ENCODE data around the gene BBX.
"Not testable (repeated sequence)": the region's sequence is repeated elsewhere in the genome, so short reads cannot be mapped to it uniquely, and the experiment has no call there.

Gene BBX

GRCh38 chr3:107689355-107689754 is 166.6 kb downstream of the BBX start:
- no peak for DNase-seq

- DNase-seq = peak; percentile 33 to 55
Observed at GRCh38 chr3:107690522-107691138, 167.9 kb downstream of the BBX start.

GRCh38 chr3:107691984-107692383 is 169.2 kb downstream of the BBX start:
- not testable (repeated sequence) for DNase-seq

- DNase-seq = not testable (repeated sequence)
Observed at GRCh38 chr3:107697348-107697747, 174.6 kb downstream of the BBX start.

- not testable (repeated sequence) for DNase-seq
Observed at GRCh38 chr3:107697855-107698254, 175.1 kb downstream of the BBX start.

- DNase-seq = no peak
Observed at GRCh38 chr3:107699682-107700081, 176.9 kb downstream of the BBX start.

- DNase-seq = no peak
Observed at GRCh38 chr3:107701299-107701698, 178.5 kb downstream of the BBX start.

GRCh38 chr3:107704477-107704876 is 181.7 kb downstream of the BBX start:
- DNase-seq = no peak

- no peak for DNase-seq
Observed at GRCh38 chr3:107705046-107705445, 182.3 kb downstream of the BBX start.

GRCh38 chr3:107710851-107711250 is 188.1 kb downstream of the BBX start:
- no peak for DNase-seq

- no peak for DNase-seq
Observed at GRCh38 chr3:107716734-107717133, 194.0 kb downstream of the BBX start.

- no peak for DNase-seq
Observed at GRCh38 chr3:107718547-107718946, 195.8 kb downstream of the BBX start.

GRCh38 chr3:107727102-107727501 is 204.3 kb downstream of the BBX start:
- DNase-seq = no peak

- DNase-seq = no peak
Observed at GRCh38 chr3:107729686-107730085, 206.9 kb downstream of the BBX start.

- no peak for DNase-seq
Observed at GRCh38 chr3:107734317-107734716, 211.6 kb downstream of the BBX start.

- DNase-seq = no peak
Observed at GRCh38 chr3:107737914-107738313, 215.2 kb downstream of the BBX start.

- no peak for DNase-seq
Observed at GRCh38 chr3:107738486-107739183, 215.9 kb downstream of the BBX start.

GRCh38 chr3:107739227-107739626 is 216.5 kb downstream of the BBX start:
- no peak for DNase-seq

- peak; percentile 24 to 26 for DNase-seq
Observed at GRCh38 chr3:107740992-107741896, 218.5 kb downstream of the BBX start.

GRCh38 chr3:107745354-107745753 is 222.6 kb downstream of the BBX start:
- no peak for DNase-seq

- peak; percentile 50 to 91 for DNase-seq
Observed at GRCh38 chr3:107752202-107752990, 229.6 kb downstream of the BBX start.

GRCh38 chr3:107753494-107753893 is 230.7 kb downstream of the BBX start:
- peak; percentile 58 to 67 for DNase-seq

GRCh38 chr3:107753976-107754375 is 231.2 kb downstream of the BBX start:
- no peak for DNase-seq
